ENCODE results near the gene MCL1.

- peak; percentile 97 for TF ChIP-seq EP300 (IDR thresholded peaks at IDR 0.05)
- no peak for TF ChIP-seq CTCF (IDR thresholded peaks at IDR 0.05)
Observed at GRCh38 chr1:150552128-150552910, 27.1 kb downstream of the MCL1 start.

Data from ovary (tissue), 3 donors.